K562 (cell line): ENCODE results near the gene NUP62. TPM values are rescaled to one million over a fixed set of nuclear protein-coding genes. Genes with fewer than 3 reads are reported as not detected.

ENCODE experiments used
- E2F3 ChIP-seq: fragments of 250-450 bp; sonication (Bioruptor Pico); IDR thresholded peaks from 2 replicates; pipeline ENCODE4 v1.4.0; 2020; ENCODE audit warnings: mild to moderate bottlenecking
- ILF3 ChIP-seq: fragments of 450-650 bp; IDR thresholded peaks from 2 replicates; pipeline ENCODE4 v1.6.1; 2018; ENCODE audit warnings: antibody characterized with exemption, mild to moderate bottlenecking, moderate library complexity, borderline replicate concordance
- IRF2 ChIP-seq: sonication (generic); formaldehyde crosslinking; IDR thresholded peaks from 2 replicates; pipeline ENCODE4 v1.8.1; 2022; ENCODE audit warnings: mild to moderate bottlenecking, missing genetic modification reagents
- JUNB ChIP-seq: fragments of 450-650 bp; formaldehyde crosslinking; conservative IDR thresholded peaks from 2 replicates; pipeline ENCODE4 v1.4.0; 2020; ENCODE audit warnings: mild to moderate bottlenecking
- SIRT6 ChIP-seq: IDR thresholded peaks from one replicate; pipeline ENCODE4 v1.6.1; 2012; ENCODE audit warnings: low read depth, mild to moderate bottlenecking, control low read depth, inconsistent platforms, low read length, moderate library complexity
- SMARCC2 ChIP-seq: fragments of 450-650 bp; IDR thresholded peaks from 2 replicates; pipeline ENCODE4 v1.6.1; 2017; ENCODE audit warnings: antibody characterized with exemption, moderate library complexity, mild to moderate bottlenecking, low read depth
- SNRNP70 ChIP-seq: fragments of 200-400 bp; formaldehyde crosslinking; optimal IDR thresholded peaks from 2 replicates; pipeline ENCODE3; 2017; ENCODE audit warnings: low read depth, low read length
- SRSF3 ChIP-seq: fragments of 200-400 bp; formaldehyde crosslinking; IDR thresholded peaks from 2 replicates; pipeline ENCODE4 v1.6.1; 2016; ENCODE audit warnings: mild to moderate bottlenecking, low read length, moderate library complexity; ENCODE audit not compliant: insufficient read depth
- WHSC1 ChIP-seq: IDR thresholded peaks from one replicate; pipeline ENCODE4 v1.6.1; 2012; ENCODE audit warnings: low read length, control low read depth, inconsistent platforms
- XRCC4 ChIP-seq: IDR thresholded peaks from one replicate; pipeline ENCODE4 v1.6.1; 2011; ENCODE audit not compliant: insufficient read depth, insufficient read length; ENCODE audit errors: extremely low read depth
- ZNF24 ChIP-seq: fragments of 450-650 bp; IDR thresholded peaks from 2 replicates; pipeline ENCODE4 v1.6.1; 2016
- polyA plus RNA-seq, 8 experiments: library from polyadenylated mRNA; depleted of rRNA in 4 of 8; stranded (reverse) in 5 of 8; unstranded in 3 of 8; fragments of >200 nt; fragmentation: Nextera tagmentation in 2 of 8; fragmentation: Illumina TruSeq in 1 of 8; extraction: Ambion mirVana in 2 of 8; extraction: Trizol in 1 of 8; gene quantifications; 2 replicates each; pipeline versions ENCODE4 v1.2.1 to v1.2.3, GENCODE V29; 2011 to 2014; ENCODE audit warnings: inconsistent platforms in 1 of 8, missing spikeins in 1 of 8
- total RNA-seq, 7 experiments: library from RNA; depleted of rRNA in 6 of 7; stranded (reverse); fragments of >200 nt in 6 of 7; fragmentation: Illumina TruSeq in 2 of 7; extraction: Trizol in 2 of 7; gene quantifications; 2 replicates each; pipeline versions ENCODE4 v1.2.1 to v1.2.3, GENCODE V29; 2011 to 2021; ENCODE audit warnings: low replicate concordance in 1 of 7
- TF ChIP-seq, protein P1 (sequence below): fragments of 450-650 bp; IDR thresholded peaks from 2 replicates; pipeline ENCODE4 v1.6.1; 2016; ENCODE audit warnings: borderline replicate concordance
- TF ChIP-seq, protein P2 (sequence below): fragments of 450-650 bp; formaldehyde crosslinking; IDR thresholded peaks from 2 replicates; pipeline ENCODE4 v1.4.0; 2020; ENCODE audit warnings: mild to moderate bottlenecking, mixed read lengths
- TF ChIP-seq, protein P3 (sequence below), 2 experiments: fragments of 450-650 bp in 1 of 2; IDR thresholded peaks; 2 replicates each; pipeline ENCODE4 v1.6.1; 2011 to 2017; ENCODE audit warnings: low read depth in 2 of 2, antibody characterized with exemption in 1 of 2, borderline replicate concordance in 1 of 2, low read length in 1 of 2, mild to moderate bottlenecking in 1 of 2, mixed read lengths in 1 of 2; ENCODE audit not compliant: control insufficient read depth in 1 of 2
- TF ChIP-seq, protein P4 (sequence below): fragments of 250-450 bp; sonication (Bioruptor Pico); IDR thresholded peaks from 2 replicates; pipeline ENCODE4 v1.4.0; 2020; ENCODE audit warnings: mild to moderate bottlenecking, moderate library complexity, borderline replicate concordance
- TF ChIP-seq, protein P5 (sequence below): fragments of 250-450 bp; sonication (Bioruptor Pico); IDR thresholded peaks from 2 replicates; pipeline ENCODE4 v1.6.1; 2021; ENCODE audit warnings: mild to moderate bottlenecking

Gene NUP62
- total and polyA plus RNA-seq, 9 of the 15 experiments (the other 6 are each of a cell fraction or from before 2014, with no cell fraction given) = 16.9 to 109 (median 66.0) TPM

DNA sequence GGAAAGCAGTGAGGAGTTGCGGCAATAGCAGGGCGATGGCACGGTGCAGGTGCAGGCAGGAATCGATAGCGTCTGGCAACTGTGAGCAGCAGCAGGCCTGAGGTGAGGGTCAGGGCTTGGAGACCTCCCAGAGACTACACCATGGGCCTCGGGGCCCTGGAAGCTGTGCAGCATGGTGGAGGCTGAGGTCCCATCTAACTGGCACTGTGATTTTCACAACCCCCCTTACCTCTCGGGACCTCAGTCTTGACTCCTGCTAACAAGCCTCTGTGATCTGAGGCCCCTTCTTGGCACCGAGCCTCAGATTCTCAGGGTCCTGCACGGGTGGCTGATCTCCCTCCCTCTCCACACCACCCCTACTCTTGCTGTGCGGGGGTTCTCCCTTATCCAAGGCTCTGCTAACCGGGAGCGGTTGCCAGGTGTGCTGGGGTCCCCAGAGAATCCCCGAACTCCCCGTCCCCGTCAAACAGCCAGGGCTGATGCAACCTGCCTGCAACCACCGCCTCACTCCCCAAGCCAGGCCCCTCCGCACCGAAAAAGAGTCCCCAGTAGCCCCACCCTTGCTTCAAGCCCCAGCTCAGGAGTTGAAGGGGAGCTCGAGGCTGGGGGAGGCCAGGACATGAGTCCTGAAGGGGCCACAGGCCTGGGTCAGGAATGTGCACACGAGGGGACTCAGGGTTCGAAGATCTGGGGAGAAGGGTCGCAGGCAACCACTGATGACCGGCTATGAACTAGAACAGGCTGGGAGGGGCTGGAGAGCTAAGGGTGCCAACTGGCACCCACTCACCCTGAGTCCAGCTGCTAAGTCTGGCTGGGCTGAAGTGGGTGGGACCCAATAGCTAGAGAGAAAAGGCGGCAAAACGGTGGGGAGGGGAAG is 5.1 kb downstream of the NUP62 start (continued):
- TF ChIP-seq, protein P1, sequence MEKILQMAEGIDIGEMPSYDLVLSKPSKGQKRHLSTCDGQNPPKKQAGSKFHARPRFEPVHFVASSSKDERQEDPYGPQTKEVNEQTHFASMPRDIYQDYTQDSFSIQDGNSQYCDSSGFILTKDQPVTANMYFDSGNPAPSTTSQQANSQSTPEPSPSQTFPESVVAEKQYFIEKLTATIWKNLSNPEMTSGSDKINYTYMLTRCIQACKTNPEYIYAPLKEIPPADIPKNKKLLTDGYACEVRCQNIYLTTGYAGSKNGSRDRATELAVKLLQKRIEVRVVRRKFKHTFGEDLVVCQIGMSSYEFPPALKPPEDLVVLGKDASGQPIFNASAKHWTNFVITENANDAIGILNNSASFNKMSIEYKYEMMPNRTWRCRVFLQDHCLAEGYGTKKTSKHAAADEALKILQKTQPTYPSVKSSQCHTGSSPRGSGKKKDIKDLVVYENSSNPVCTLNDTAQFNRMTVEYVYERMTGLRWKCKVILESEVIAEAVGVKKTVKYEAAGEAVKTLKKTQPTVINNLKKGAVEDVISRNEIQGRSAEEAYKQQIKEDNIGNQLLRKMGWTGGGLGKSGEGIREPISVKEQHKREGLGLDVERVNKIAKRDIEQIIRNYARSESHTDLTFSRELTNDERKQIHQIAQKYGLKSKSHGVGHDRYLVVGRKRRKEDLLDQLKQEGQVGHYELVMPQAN = no peak
- TF ChIP-seq IRF2 (CRISPR knock-in tag) (no peak), ZNF24 (no peak; the same call in 1 of the 2 replicates), XRCC4 (no peak), SIRT6 (no peak), E2F3 (peak; percentile 50; the same call in 1 of the 2 replicates), SNRNP70 (no peak), SMARCC2 (no peak; the same call in 1 of the 2 replicates), WHSC1 (no peak), JUNB (CRISPR knock-in tag) (no peak), SRSF3 (peak; percentile 95; the same call in 1 of the 2 replicates), ILF3 (no peak)
- TF ChIP-seq, protein P2, sequence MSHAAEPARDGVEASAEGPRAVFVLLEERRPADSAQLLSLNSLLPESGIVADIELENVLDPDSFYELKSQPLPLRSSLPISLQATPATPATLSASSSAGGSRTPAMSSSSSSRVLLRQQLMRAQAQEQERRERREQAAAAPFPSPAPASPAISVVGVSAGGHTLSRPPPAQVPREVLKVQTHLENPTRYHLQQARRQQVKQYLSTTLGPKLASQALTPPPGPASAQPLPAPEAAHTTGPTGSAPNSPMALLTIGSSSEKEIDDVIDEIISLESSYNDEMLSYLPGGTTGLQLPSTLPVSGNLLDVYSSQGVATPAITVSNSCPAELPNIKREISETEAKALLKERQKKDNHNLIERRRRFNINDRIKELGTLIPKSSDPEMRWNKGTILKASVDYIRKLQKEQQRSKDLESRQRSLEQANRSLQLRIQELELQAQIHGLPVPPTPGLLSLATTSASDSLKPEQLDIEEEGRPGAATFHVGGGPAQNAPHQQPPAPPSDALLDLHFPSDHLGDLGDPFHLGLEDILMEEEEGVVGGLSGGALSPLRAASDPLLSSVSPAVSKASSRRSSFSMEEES = no peak
- TF ChIP-seq, protein P3, sequence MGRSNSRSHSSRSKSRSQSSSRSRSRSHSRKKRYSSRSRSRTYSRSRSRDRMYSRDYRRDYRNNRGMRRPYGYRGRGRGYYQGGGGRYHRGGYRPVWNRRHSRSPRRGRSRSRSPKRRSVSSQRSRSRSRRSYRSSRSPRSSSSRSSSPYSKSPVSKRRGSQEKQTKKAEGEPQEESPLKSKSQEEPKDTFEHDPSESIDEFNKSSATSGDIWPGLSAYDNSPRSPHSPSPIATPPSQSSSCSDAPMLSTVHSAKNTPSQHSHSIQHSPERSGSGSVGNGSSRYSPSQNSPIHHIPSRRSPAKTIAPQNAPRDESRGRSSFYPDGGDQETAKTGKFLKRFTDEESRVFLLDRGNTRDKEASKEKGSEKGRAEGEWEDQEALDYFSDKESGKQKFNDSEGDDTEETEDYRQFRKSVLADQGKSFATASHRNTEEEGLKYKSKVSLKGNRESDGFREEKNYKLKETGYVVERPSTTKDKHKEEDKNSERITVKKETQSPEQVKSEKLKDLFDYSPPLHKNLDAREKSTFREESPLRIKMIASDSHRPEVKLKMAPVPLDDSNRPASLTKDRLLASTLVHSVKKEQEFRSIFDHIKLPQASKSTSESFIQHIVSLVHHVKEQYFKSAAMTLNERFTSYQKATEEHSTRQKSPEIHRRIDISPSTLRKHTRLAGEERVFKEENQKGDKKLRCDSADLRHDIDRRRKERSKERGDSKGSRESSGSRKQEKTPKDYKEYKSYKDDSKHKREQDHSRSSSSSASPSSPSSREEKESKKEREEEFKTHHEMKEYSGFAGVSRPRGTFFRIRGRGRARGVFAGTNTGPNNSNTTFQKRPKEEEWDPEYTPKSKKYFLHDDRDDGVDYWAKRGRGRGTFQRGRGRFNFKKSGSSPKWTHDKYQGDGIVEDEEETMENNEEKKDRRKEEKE (IDR thresholded peaks at IDR 0.05; ENCODE audit: borderline replicate concordance in 1 of 2, control insufficient read depth in 1 of 2, low read depth in 2 of 2, low read length in 1 of 2) = no peak
- TF ChIP-seq, protein P4, sequence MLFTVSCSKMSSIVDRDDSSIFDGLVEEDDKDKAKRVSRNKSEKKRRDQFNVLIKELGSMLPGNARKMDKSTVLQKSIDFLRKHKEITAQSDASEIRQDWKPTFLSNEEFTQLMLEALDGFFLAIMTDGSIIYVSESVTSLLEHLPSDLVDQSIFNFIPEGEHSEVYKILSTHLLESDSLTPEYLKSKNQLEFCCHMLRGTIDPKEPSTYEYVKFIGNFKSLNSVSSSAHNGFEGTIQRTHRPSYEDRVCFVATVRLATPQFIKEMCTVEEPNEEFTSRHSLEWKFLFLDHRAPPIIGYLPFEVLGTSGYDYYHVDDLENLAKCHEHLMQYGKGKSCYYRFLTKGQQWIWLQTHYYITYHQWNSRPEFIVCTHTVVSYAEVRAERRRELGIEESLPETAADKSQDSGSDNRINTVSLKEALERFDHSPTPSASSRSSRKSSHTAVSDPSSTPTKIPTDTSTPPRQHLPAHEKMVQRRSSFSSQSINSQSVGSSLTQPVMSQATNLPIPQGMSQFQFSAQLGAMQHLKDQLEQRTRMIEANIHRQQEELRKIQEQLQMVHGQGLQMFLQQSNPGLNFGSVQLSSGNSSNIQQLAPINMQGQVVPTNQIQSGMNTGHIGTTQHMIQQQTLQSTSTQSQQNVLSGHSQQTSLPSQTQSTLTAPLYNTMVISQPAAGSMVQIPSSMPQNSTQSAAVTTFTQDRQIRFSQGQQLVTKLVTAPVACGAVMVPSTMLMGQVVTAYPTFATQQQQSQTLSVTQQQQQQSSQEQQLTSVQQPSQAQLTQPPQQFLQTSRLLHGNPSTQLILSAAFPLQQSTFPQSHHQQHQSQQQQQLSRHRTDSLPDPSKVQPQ (CRISPR knock-in tag) = no peak
- TF ChIP-seq, protein P5, sequence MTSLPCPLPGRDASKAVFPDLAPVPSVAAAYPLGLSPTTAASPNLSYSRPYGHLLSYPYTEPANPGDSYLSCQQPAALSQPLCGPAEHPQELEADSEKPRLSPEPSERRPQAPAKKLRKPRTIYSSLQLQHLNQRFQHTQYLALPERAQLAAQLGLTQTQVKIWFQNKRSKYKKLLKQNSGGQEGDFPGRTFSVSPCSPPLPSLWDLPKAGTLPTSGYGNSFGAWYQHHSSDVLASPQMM (CRISPR knock-in tag) = no peak
